IMR-90 (cell line): ENCODE measurements around the gene GALNT7. TPM values are rescaled to one million over a fixed set of nuclear protein-coding genes. Genes with fewer than 3 reads are reported as not detected.
A peak's percentile ranks its signal among the peaks of the same experiment; 100 is the strongest.

ENCODE experiments used
- ATAC-seq: fragments of 200-7000 bp; cut with Tn5 transposase; 2 replicates; pipeline ENCODE4 v1.9.1; 2020; ENCODE audit warnings: low read depth, mild to moderate bottlenecking, moderate library complexity
- BruUV-seq: library from RNA; stranded (reverse); fragments of 400-500 nt; replicated peaks from 2 replicates; lab custom pipeline; 2021; lab: Mats Ljungman, UMichigan
- CTCF ChIA-PET: fragments of 300-600 bp; formaldehyde crosslinking; extraction: SDS; loops from one replicate; lab custom pipeline; 2021; ENCODE audit warnings: antibody characterized with exemption; lab: Yijun Ruan, JAX
- POLR2A ChIA-PET: fragments of 300-600 bp; sonication (Branson Sonifier 250); formaldehyde crosslinking; loops from one replicate; lab custom pipeline; 2022; ENCODE audit warnings: antibody characterized with exemption; ENCODE audit not compliant: unreplicated experiment; lab: Charles Lee
- DNase-seq: peaks from one replicate; pipeline ENCODE4 v3.0.0; 2013
- H2AFZ ChIP-seq: replicated peaks from 2 replicates; pipeline ENCODE3; 2013; ENCODE audit warnings: low read length, mild to moderate bottlenecking; ENCODE audit not compliant: poor library complexity
- H2AK5ac ChIP-seq: 2 replicates; pipeline ENCODE4 v1.6.1; 2013; ENCODE audit warnings: low read depth, low read length, inconsistent platforms
- H2AK9ac ChIP-seq: replicated peaks from 2 replicates; pipeline ENCODE3; 2013; ENCODE audit warnings: mild to moderate bottlenecking, low read depth, low read length, moderate library complexity; ENCODE audit not compliant: poor library complexity
- H2BK120ac ChIP-seq: 2 replicates; pipeline ENCODE4 v1.6.1; 2013; ENCODE audit warnings: low read depth, low read length, inconsistent platforms
- H2BK15ac ChIP-seq: 3 replicates; pipeline ENCODE4 v1.6.1; 2013; ENCODE audit warnings: low read depth, low read length, inconsistent platforms
- H2BK20ac ChIP-seq: 2 replicates; pipeline ENCODE4 v1.6.1; 2013; ENCODE audit warnings: low read depth, mild to moderate bottlenecking, inconsistent platforms, low read length, moderate library complexity
- H2BK5ac ChIP-seq: 2 replicates; pipeline ENCODE4 v1.6.1; 2013; ENCODE audit warnings: mild to moderate bottlenecking, low read depth, low read length, inconsistent platforms; ENCODE audit not compliant: poor library complexity, severe bottlenecking
- H3K14ac ChIP-seq: replicated peaks from 2 replicates; pipeline ENCODE4 v1.6.1; 2013; ENCODE audit warnings: low read depth, low read length, inconsistent platforms
- H3K18ac ChIP-seq: 2 replicates; pipeline ENCODE4 v1.6.1; 2013; ENCODE audit warnings: low read depth, low read length, control low read depth
- H3K23ac ChIP-seq: 2 replicates; pipeline ENCODE4 v1.6.1; 2013; ENCODE audit warnings: low read depth, low read length, inconsistent platforms
- H3K27ac ChIP-seq: 2 replicates; pipeline ENCODE4 v1.5.1; 2013; ENCODE audit warnings: mild to moderate bottlenecking, control low read depth, low read length; ENCODE audit not compliant: insufficient read depth
- H3K27me3 ChIP-seq: 2 replicates; pipeline ENCODE4 v1.6.1; 2013; ENCODE audit warnings: low read length; ENCODE audit not compliant: control insufficient read depth, insufficient read depth
- H3K36me3 ChIP-seq: 2 replicates; pipeline ENCODE4 v1.6.1; 2013; ENCODE audit warnings: low read length, mixed read lengths; ENCODE audit not compliant: control insufficient read depth, insufficient read depth
- H3K4ac ChIP-seq: 2 replicates; pipeline ENCODE4 v1.6.1; 2013; ENCODE audit warnings: low read depth, low read length, inconsistent platforms
- H3K4me1 ChIP-seq: 2 replicates; pipeline ENCODE4 v1.6.1; 2013; ENCODE audit warnings: low read length, mixed read lengths; ENCODE audit not compliant: control insufficient read depth, insufficient read depth
- H3K4me2 ChIP-seq: 2 replicates; pipeline ENCODE4 v1.6.1; 2013; ENCODE audit warnings: low read depth, mild to moderate bottlenecking, control low read depth, low read length, moderate library complexity
- H3K4me3 ChIP-seq: 2 replicates; pipeline ENCODE4 v1.5.1; 2013; ENCODE audit warnings: low read depth, mild to moderate bottlenecking, control low read depth, low read length, moderate library complexity; ENCODE audit not compliant: insufficient read depth
- H3K56ac ChIP-seq: 2 replicates; pipeline ENCODE4 v1.6.1; 2013; ENCODE audit warnings: low read length, inconsistent platforms; ENCODE audit not compliant: insufficient read depth; ENCODE audit errors: extremely low read depth
- H3K79me1 ChIP-seq, 2 experiments: 2 replicates each; pipeline ENCODE4 v1.6.1; 2013; ENCODE audit warnings: low read length in 2 of 2, inconsistent platforms in 1 of 2, low read depth in 1 of 2
- H3K9ac ChIP-seq: 2 replicates; pipeline ENCODE4 v1.6.1; 2013; ENCODE audit warnings: low read depth, low read length, control low read depth
- H3K9me1 ChIP-seq: 2 replicates; pipeline ENCODE4 v1.6.1; 2013; ENCODE audit warnings: low read length, inconsistent platforms; ENCODE audit not compliant: insufficient read depth
- H3K9me3 ChIP-seq: 2 replicates; pipeline ENCODE4 v1.6.1; 2013; ENCODE audit warnings: low read length; ENCODE audit not compliant: control insufficient read depth, insufficient read depth
- H4K20me1 ChIP-seq: 2 replicates; pipeline ENCODE4 v1.6.1; 2013; ENCODE audit warnings: low read length, inconsistent platforms; ENCODE audit not compliant: insufficient read depth
- H4K5ac ChIP-seq: 2 replicates; pipeline ENCODE4 v1.6.1; 2013; ENCODE audit warnings: mild to moderate bottlenecking, low read depth, low read length, control low read depth
- H4K8ac ChIP-seq, 2 experiments: 2 replicates each; pipeline ENCODE4 v1.6.1; 2013; ENCODE audit warnings: low read depth in 2 of 2, low read length in 2 of 2, control low read depth in 1 of 2, inconsistent platforms in 1 of 2
- H4K91ac ChIP-seq: 2 replicates; pipeline ENCODE4 v1.6.1; 2013; ENCODE audit warnings: low read depth, low read length, inconsistent platforms; ENCODE audit not compliant: insufficient read depth
- CEBPB ChIP-seq: IDR thresholded peaks from 2 replicates; pipeline ENCODE4 v1.6.1; 2012; ENCODE audit warnings: low read depth, low read length, improper control_type of control experiment
- FOS ChIP-seq: fragments of 150-350 bp; IDR thresholded peaks from 2 replicates; pipeline ENCODE4 v1.6.1; 2016; ENCODE audit warnings: low read depth, low read length
- MAFK ChIP-seq: IDR thresholded peaks from 2 replicates; pipeline ENCODE4 v1.6.1; 2012; ENCODE audit warnings: low read depth, low read length, improper control_type of control experiment
- MAZ ChIP-seq: IDR thresholded peaks from 2 replicates; pipeline ENCODE4 v1.6.1; 2012; ENCODE audit warnings: low read depth, mild to moderate bottlenecking, low read length, improper control_type of control experiment, moderate library complexity, borderline replicate concordance
- MXI1 ChIP-seq: IDR thresholded peaks from 2 replicates; pipeline ENCODE4 v1.6.1; 2012; ENCODE audit warnings: low read depth, mild to moderate bottlenecking, low read length, moderate library complexity, borderline replicate concordance
- RAD21 ChIP-seq: IDR thresholded peaks from 2 replicates; pipeline ENCODE4 v1.6.1; 2012; ENCODE audit warnings: low read length, improper control_type of control experiment
- SMC3 ChIP-seq: fragments of 150-350 bp; IDR thresholded peaks from 2 replicates; pipeline ENCODE4 v1.6.1; 2016; ENCODE audit warnings: low read depth, mild to moderate bottlenecking, antibody characterized with exemption, low read length, moderate library complexity
- USF2 ChIP-seq: fragments of 150-350 bp; IDR thresholded peaks from 2 replicates; pipeline ENCODE4 v1.6.1; 2017; ENCODE audit warnings: mild to moderate bottlenecking, antibody characterized with exemption, low read length, low read depth
- WGBS, 2 experiments: methylation state at CpG; one replicate each; pipeline versions ENCODE4 v1.1.5 to v1.1.7; 2013; ENCODE audit warnings: missing lambda C conversion rate in 2 of 2; ENCODE audit not compliant: insufficient read length in 1 of 2; ENCODE audit errors: extremely low coverage in 2 of 2; 5-methylcytosine and 5-hydroxymethylcytosine counted together
- dilution Hi-C: fragments of 300-500 bp; cut with HindIII; formaldehyde crosslinking; loops from one replicate; pipeline ENCODE4 v1.14.3; 2018; ENCODE audit warnings: low sequenced_read_pairs; ENCODE audit not compliant: unreplicated experiment
- in situ Hi-C: fragments of 300-500 bp; cut with MboI; formaldehyde crosslinking; loops from 3 replicates; pipeline ENCODE4 v1.14.3; 2019; ENCODE audit warnings: low sequenced_read_pairs, inconsistent platforms, mixed read lengths
- intact Hi-C: fragments of 100-400 bp; cut with micrococcal nuclease; formaldehyde crosslinking; loops from 2 replicates; pipeline ENCODE4 v1.10.0; 2022
- polyA plus RNA-seq, 3 experiments: library from polyadenylated mRNA; depleted of rRNA; stranded (reverse); fragments of >200 nt; gene quantifications; 2 replicates each; pipeline ENCODE4 v1.2.3, GENCODE V29; 2012; ENCODE audit warnings: low replicate concordance in 1 of 3
- total RNA-seq: library from RNA; depleted of rRNA; stranded (reverse); fragments of >200 nt; gene quantifications from 2 replicates; pipeline ENCODE4 v1.2.3, GENCODE V29; 2012

The GALNT7 gene
- total and polyA plus RNA-seq, 2 of the 4 experiments (the other 2 are of a cell fraction), result 19.1 to 31.2 TPM

GRCh38 chr4:173332021-173332487 is 163.4 kb downstream of the GALNT7 start:
- H4K20me1 ChIP-seq, result no peaks in the 10 kb centered on the region
- no peak overlapping the region for H4K8ac ChIP-seq
- no peaks in the 10 kb centered on the region; a peak in 2 of 4 replicates for H3K79me1 ChIP-seq
- H3K4me1 ChIP-seq, result no peaks in the 10 kb centered on the region
- peak overlapping the region; percentile 35 for H2BK5ac ChIP-seq
- H2AK9ac ChIP-seq, result no peak overlapping the region
- no peak overlapping the region for H3K27ac ChIP-seq
- ChIA-PET POLR2A (no interaction called here), CTCF (no interaction called here)
- H3K14ac ChIP-seq, result 0 out of 2 replicates have a peak overlapping the region, but pooled peaks have one; percentile 3
- H3K9ac ChIP-seq, result peak overlapping the region; percentile 36; the same call in 1 of the 2 replicates
- no peak overlapping the region for H2AFZ ChIP-seq
- no TSS peak for BruUV-seq
- H2BK120ac ChIP-seq, result no peak overlapping the region
- no peaks in the 10 kb centered on the region for H3K9me1 ChIP-seq
- peak overlapping the region; percentile 62; the same call in 1 of the 2 replicates for H3K23ac ChIP-seq
- peaks cover 6% of the 10 kb centered on the region for H3K36me3 ChIP-seq
- intact Hi-C loops, result loop anchor here (5.0 kb wide), 1 partner anchor 145 kb away; no protein-coding TSS in a partner anchor
- TF ChIP-seq RAD21 (no peak), SMC3 (no peak), MAZ (no peak), MAFK (no peak), FOS (no peak), USF2 (no peak), MXI1 (no peak), CEBPB (0 out of 2 replicates have a peak, but pooled peaks have one; percentile 13)
- H4K91ac ChIP-seq, result no peak overlapping the region
- H3K27me3 ChIP-seq, result no peaks in the 10 kb centered on the region
- in situ Hi-C loops, result no loop called here
- H4K5ac ChIP-seq, result no peak overlapping the region
- no peak overlapping the region for H3K18ac ChIP-seq
- H2AK5ac ChIP-seq, result no peak overlapping the region
- peak overlapping the region; percentile 99 for H3K4me2 ChIP-seq
- no peak overlapping the region; the same call in 1 of the 2 replicates for H3K4me3 ChIP-seq
- H3K56ac ChIP-seq, result no peak overlapping the region
- DNase-seq (peak; percentile 16), ATAC-seq (no peak)
- no peak overlapping the region for H2BK15ac ChIP-seq
- 47% methylated on average over 2 of the region's 6 CpGs; no CpG with 5 or more reads in 1 of the 2 experiments for WGBS, 2 experiments
- no peak overlapping the region for H2BK20ac ChIP-seq
- H3K4ac ChIP-seq, result no peak overlapping the region
- dilution Hi-C loops, result no loop called here
- H3K9me3 ChIP-seq, result no peaks in the 10 kb centered on the region
